ENCODE results near the gene FGD3.

GRCh38 chr9:92968081-92968480, 20.8 kb downstream of the FGD3 start:
- TF ChIP-seq CTCF (IDR thresholded peaks at IDR 0.05) (no peak), EP300 (IDR thresholded peaks at IDR 0.05) (no peak), POLR2A (IDR thresholded peaks at IDR 0.05) (no peak), POLR2AphosphoS5 (IDR thresholded peaks at IDR 0.05) (no peak)

Measured in upper lobe of left lung (tissue), 4 donors.